ENCODE results near the gene RHO. TPM values are rescaled to one million over a fixed set of nuclear protein-coding genes. Genes with fewer than 3 reads are reported as not detected.
"Not testable (repeated sequence)": the region's sequence is repeated elsewhere in the genome, so short reads cannot be mapped to it uniquely, and the experiment has no call there.

Gene RHO
- not detected in 2 replicates for total RNA-seq

- TF ChIP-seq, protein P1, sequence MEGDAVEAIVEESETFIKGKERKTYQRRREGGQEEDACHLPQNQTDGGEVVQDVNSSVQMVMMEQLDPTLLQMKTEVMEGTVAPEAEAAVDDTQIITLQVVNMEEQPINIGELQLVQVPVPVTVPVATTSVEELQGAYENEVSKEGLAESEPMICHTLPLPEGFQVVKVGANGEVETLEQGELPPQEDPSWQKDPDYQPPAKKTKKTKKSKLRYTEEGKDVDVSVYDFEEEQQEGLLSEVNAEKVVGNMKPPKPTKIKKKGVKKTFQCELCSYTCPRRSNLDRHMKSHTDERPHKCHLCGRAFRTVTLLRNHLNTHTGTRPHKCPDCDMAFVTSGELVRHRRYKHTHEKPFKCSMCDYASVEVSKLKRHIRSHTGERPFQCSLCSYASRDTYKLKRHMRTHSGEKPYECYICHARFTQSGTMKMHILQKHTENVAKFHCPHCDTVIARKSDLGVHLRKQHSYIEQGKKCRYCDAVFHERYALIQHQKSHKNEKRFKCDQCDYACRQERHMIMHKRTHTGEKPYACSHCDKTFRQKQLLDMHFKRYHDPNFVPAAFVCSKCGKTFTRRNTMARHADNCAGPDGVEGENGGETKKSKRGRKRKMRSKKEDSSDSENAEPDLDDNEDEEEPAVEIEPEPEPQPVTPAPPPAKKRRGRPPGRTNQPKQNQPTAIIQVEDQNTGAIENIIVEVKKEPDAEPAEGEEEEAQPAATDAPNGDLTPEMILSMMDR (IDR thresholded peaks at IDR 0.05; ENCODE audit: insufficient read depth, low read length, severe bottlenecking) = no peak
- no peaks in the 10 kb centered on the region for H3K27me3 ChIP-seq (ENCODE audit: control insufficient read depth, insufficient read depth, low read length)
- FAIRE-seq (no peak), DNase-seq (ENCODE audit: low read depth) (no peak)
- no peak within 1 kb of the TSS for H3K4me3 ChIP-seq (ENCODE audit: low read depth, low read length)
- H3K36me3 ChIP-seq (ENCODE audit: control insufficient read depth, insufficient read depth, low read length) = no peaks in the 10 kb centered on the region
Measured at GRCh38 chr3:129528589-129529100, at the start of gene RHO. TSS of gene RHO (plus strand) at chr3:129528639. CDS start at chr3:129528734, 95 bp downstream.

GRCh38 chr3:129481225-129481765 is 47.1 kb upstream of the RHO start:
- not testable (repeated sequence) for H3K4me3 ChIP-seq (ENCODE audit: low read depth, low read length); DNase-seq (ENCODE audit: low read depth)
- peak; percentile 91 for FAIRE-seq

DNA sequence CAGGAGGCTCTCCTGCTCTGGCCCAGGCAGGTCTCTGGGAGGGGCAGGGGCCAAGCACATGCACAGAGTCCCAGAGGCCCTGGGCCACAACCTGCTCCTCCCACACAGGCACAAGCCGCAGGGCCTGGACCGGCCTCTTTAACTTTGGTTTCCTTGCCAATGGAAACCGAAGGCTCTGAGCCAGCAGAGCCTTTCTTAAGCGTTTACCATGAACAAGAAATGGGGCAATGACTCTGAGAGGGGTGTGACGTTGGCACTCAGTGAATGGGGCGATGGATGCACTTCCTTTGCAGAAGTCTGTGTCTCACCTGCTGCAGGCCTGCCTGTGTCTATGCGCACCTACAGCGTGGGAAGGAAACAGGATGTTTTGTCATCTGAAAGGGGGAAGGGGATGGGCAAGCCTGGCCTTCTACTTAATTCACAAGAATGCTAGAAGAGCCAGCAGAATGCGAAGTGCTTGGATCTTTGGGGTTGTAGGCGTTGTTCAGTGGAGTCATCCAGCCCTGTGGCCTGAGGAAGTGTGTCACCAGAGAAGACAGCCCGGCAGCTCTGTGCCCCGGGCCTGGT is 46.6 kb upstream of the RHO start:
- TF ChIP-seq, protein P1 (IDR thresholded peaks at IDR 0.05; ENCODE audit: insufficient read depth, low read length, severe bottlenecking) = no peak
- Histone ChIP-seq H3K27me3 (ENCODE audit: control insufficient read depth, insufficient read depth, low read length) (no peaks in the 10 kb centered on the region), H3K4me3 (ENCODE audit: low read depth, low read length) (no peak overlapping the region), H3K36me3 (ENCODE audit: control insufficient read depth, insufficient read depth, low read length) (peaks cover 3% of the 10 kb centered on the region)
- FAIRE-seq = peak; percentile 64
- peak; percentile 38 for DNase-seq (ENCODE audit: low read depth)

More at GRCh38 chr3:129481225-129481765, 47.1 kb upstream of the RHO start:
- H3K27me3 ChIP-seq (ENCODE audit: control insufficient read depth, insufficient read depth, low read length); H3K36me3 ChIP-seq (ENCODE audit: control insufficient read depth, insufficient read depth, low read length): not testable (repeated sequence)

DNA sequence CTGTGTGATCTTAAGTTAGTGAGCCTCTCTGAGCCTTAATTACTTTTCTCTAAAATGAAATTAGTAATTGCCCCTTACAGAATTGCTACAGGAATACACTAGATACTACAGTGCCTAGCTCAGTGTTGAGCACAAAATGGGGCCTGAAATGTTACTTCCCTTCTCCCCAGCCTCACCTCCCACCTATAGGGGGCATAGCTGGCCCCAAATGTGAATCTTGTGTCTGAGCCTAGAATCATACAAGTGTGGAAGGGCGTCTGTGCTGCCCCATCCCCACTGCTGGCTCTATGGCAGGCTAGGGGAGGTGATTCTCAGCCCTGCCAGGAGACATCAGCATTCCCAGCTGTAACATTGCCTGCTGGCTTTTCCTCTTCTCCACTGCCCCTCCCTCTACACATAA is 45.7 kb upstream of the RHO start:
- Histone ChIP-seq H3K36me3 (ENCODE audit: control insufficient read depth, insufficient read depth, low read length) (peaks cover 3% of the 10 kb centered on the region), H3K27me3 (ENCODE audit: control insufficient read depth, insufficient read depth, low read length) (no peaks in the 10 kb centered on the region), H3K4me3 (ENCODE audit: low read depth, low read length) (no peak overlapping the region)
- TF ChIP-seq, protein P1 (IDR thresholded peaks at IDR 0.05; ENCODE audit: insufficient read depth, low read length, severe bottlenecking) = no peak
- FAIRE-seq (no peak), DNase-seq (ENCODE audit: low read depth) (no peak)

GRCh38 chr3:129483870-129484269 is 44.6 kb upstream of the RHO start:
- TF ChIP-seq, protein P1 (IDR thresholded peaks at IDR 0.05; ENCODE audit: insufficient read depth, low read length, severe bottlenecking) = no peak
- Histone ChIP-seq H3K27me3 (ENCODE audit: control insufficient read depth, insufficient read depth, low read length) (no peaks in the 10 kb centered on the region), H3K36me3 (ENCODE audit: control insufficient read depth, insufficient read depth, low read length) (peaks cover 3% of the 10 kb centered on the region), H3K4me3 (ENCODE audit: low read depth, low read length) (no peak overlapping the region)
- DNase-seq (ENCODE audit: low read depth) (no peak), FAIRE-seq (no peak)

- not testable (repeated sequence) for H3K4me3 ChIP-seq (ENCODE audit: low read depth, low read length); DNase-seq (ENCODE audit: low read depth); H3K36me3 ChIP-seq (ENCODE audit: control insufficient read depth, insufficient read depth, low read length); H3K27me3 ChIP-seq (ENCODE audit: control insufficient read depth, insufficient read depth, low read length); FAIRE-seq
Measured at GRCh38 chr3:129485146-129485545, 43.3 kb upstream of the RHO start.

All from bronchial epithelial cell (primary cell).